ENCODE data around the gene GIN1. TPM values are rescaled to one million over a fixed set of nuclear protein-coding genes. Genes with fewer than 3 reads are reported as not detected.
"Not testable (repeated sequence)": the region's sequence is repeated elsewhere in the genome, so short reads cannot be mapped to it uniquely, and the experiment has no call there.

GIN1 gene
- polyA plus RNA-seq, 3 donors = 13.7 to 18.1 (median 14.9) TPM

DNA sequence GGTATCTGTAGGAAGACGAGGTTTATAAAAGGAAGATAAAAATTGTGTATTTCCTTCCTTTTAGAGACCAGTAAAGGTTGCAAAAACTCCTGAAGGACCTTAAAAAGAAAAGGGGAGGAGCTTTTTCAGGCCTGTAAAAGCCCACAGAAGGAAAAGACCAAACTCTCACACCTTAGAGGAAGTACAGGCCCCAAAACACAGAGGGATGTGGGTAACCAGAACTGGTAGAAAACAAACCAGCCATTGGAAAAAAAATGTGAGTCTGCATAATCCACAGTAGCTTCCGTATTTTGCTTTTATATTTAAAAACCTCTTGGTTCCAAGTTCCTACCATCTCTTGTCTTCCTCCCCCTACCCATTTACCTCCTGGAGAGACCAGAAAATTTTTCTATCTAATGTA lies 8.5 kb downstream of the GIN1 start:
- DNase-seq (ENCODE audit: low read depth in 3 of 3, low spot score in 2 of 3) = no peak

DNA sequence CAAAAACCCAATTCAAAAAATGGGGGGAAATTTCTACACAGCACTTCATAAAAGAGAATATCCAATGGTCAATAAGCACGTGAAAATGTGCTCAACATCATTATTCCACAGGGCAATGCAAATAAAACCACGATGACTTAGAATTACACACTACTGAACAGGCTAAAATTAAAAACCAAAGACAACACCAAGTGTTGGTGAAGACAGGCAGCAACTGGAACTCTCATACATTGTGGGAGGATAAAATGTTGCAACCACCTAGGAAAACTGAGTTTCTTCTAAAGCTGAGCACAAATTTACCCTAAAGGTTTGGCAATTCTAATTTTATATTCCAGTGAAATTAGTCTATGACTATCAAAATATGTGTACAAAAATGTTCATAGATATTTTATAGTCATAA lies 9.5 kb downstream of the GIN1 start:
- DNase-seq (ENCODE audit: low read depth in 3 of 3, low spot score in 2 of 3) = no peak

DNA sequence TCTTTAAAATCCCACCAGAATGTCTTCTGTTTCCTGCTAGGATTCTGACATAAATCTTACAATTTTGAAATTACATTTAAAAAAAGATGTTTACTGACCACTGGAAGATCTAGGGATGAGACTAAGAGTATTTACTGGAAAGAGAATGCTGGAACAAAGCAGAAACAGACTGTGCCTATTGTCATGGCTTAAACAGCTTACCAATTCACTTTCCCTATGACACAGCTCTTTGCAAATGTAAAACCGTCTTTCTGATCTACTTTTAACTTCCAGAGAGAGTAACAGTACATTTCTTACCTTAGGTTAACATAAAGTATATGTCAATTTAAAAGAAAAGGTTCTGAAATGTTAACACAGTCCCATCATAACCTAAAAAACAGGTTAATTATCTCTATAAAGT lies 10.7 kb downstream of the GIN1 start:
- no peak for DNase-seq (ENCODE audit: low read depth in 3 of 3, low spot score in 2 of 3)

DNA sequence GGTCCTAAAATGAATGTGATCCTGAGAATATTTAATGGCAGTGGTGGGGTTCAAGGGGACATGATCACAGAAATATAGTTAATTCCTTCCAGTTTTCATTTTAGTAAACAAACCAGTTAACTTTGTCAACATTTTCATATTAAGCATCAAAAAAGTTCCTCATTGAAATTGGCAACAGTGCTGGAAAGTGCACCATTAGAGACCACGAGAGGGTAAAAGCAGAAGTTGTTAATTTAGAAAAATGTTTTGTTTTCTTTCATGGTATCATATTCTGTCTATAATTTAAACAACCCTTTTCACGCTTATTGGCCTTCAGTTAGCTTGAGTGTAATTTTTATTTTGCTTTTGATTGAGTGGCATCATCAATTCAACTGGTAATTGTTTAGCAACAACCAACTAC lies 11.9 kb downstream of the GIN1 start:
- no peak for DNase-seq (ENCODE audit: low read depth in 3 of 3, low spot score in 2 of 3)

DNA sequence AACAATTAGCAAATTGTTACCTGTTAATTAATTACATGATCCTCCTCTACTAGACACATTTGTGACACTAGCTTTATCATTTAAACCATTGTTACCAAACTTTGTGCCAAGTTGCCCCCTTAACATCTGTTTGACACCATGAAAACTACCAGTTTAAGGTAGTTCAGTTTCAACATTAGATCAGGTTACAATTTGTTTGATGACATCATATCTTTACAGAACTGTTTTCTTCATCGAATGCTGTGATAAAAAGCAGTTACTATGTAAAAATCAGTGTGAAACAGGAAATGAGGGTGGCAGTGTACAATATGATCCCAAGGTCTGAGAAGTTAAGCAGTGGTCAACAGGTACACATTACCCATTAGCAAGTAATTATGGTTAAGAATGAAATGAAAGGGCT lies 17.7 kb downstream of the GIN1 start:
- no peak for DNase-seq (ENCODE audit: low read depth in 3 of 3, low spot score in 2 of 3)

DNA sequence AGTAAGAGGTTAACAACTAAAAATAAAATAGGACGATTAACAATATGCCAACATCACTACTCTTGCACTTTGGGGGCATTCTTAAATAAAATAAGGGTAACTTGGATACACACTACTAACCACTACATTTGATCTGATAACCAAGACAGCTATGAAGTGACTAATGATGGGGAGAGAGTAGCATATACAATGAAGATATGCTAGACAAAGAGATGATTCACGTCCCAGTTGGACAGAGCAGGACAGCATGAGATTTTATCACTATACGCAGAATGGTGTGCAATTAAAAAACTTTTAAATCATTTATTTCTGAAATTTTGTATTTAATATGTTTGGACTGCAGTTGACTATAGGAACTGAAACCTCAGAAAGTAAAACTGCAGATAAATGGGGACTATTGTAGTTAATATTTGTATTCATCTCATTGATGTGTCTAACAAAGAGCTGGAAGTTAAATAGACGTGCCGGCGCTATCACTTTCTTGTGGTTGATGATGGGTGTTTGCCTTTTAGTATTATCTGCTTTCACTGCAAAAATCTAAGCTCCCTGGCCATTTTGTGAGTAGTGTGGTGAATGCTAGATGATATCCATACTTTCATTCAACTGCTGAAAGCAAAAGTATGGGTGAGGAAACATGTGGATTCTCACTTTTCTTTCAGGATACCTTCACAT lies 18.7 kb downstream of the GIN1 start:
- DNase-seq (ENCODE audit: low read depth in 3 of 3, low spot score in 2 of 3) = no peak

DNA sequence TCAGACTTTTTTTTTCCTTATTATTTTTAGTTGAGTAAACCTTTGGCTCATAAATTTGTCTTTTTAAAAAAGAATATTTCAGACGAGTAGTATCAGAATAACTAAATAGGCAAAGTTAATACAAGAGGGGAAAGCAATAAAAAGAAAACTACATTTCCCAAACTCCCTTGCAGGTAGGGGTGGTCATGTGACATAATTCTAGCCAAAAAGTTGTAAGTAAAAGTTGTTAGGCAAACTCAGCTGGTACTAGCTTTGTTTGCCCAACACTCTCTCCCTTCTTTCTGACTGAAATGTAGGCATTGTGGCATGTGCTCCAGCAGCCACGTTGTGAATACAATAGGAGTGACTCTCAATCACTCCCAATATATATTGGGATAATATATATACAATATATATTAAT lies 20.9 kb downstream of the GIN1 start:
- no peak for DNase-seq (ENCODE audit: low read depth in 3 of 3, low spot score in 2 of 3)

DNA sequence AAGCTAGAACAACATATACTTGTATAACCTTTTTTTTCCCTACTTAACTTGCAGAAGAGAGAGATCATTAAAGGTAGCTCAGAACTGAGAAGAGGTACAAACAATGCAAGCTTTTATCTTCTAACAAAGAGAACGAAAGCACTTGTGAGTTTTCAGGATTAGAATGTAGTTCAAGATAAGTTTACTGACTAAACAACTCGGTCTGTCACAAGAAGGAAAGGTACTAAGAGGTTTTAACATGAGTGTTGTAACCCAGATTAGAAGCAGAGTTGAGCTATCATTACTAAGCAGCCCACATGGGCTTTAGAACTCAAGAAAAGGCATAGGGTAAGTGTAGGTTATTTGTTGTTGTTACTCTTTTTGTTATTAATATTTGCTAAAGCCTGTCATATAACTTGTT lies 25.2 kb downstream of the GIN1 start:
- no peak for DNase-seq (ENCODE audit: low read depth in 3 of 3, low spot score in 2 of 3)

DNA sequence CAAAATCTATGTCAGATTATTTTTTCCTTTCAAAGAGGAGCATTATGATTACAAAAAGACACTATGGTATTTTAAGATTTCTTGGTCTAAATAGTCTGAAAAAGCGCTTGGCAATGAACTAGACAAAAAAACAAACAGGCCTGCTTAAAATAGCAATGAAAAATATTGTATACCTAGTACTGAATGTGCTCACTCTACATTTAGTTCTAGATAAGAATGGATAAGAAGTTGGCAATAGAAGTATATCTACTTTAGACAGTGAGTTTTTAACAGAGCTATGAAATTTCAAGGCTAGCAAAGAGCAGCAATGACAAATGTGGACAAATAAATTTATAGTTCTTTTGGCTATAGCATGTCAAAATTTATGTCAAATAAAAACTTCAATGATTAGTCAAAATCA lies 26.2 kb downstream of the GIN1 start:
- DNase-seq (ENCODE audit: low read depth in 3 of 3, low spot score in 2 of 3) = no peak

DNA sequence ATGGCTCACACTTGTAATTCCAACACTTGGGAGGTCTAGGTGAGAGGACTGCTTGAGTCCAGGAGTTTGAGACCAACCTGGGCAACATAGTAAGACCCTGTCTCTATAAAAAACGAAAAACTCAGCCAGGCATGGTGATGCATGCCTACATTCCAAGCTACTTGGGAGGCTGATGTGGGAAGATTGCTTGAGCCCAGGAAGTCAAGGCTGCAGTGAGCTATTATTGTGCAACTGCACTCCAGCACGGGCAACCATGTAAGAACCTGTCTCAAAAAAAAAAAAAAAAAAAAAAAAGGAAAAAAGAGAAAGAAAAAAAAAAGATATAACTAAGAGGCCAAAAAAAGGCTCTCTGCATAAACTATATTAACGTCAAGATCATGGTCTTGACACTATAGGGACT lies 27.3 kb downstream of the GIN1 start:
- DNase-seq (ENCODE audit: low read depth in 3 of 3, low spot score in 2 of 3) = no peak

DNA sequence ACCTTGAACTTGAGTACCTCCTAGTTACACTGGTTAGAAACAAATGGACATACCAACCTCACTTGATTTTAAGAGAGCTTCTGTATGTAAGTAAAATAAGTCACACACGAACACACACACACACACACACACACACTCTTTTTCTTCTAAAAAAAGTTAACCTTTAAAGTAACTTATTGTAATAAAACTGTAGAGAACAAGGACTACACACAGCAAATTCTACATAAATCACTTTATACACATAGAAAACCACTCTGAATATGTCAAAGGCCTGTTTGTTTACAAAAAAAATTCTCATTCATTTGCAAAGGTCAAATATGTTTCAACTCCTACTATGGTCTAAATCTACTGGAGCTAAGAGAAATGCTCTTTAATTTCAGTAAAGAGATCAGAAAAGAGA lies 29.1 kb downstream of the GIN1 start:
- no peak for DNase-seq (ENCODE audit: low read depth in 3 of 3, low spot score in 2 of 3)

DNA sequence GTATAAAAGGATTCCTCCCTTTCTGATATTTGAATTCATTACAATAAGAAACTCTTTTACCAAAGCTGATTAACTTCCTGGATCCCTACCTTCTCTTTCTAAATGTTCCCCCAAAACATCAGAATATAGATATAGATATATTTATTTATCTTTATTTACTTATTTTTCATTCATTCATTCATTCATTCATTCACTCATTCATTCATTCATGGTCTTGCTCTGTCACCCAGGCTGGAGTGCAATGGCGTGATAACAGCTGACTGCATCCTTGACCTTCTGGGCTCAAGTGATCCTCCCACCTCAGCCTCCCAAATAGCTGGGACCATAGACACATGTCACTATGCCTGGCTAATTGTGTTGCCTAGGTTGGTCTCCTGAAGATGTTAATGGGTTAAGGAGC lies 30.7 kb downstream of the GIN1 start:
- no peak for DNase-seq (ENCODE audit: low read depth in 3 of 3, low spot score in 2 of 3)

DNA sequence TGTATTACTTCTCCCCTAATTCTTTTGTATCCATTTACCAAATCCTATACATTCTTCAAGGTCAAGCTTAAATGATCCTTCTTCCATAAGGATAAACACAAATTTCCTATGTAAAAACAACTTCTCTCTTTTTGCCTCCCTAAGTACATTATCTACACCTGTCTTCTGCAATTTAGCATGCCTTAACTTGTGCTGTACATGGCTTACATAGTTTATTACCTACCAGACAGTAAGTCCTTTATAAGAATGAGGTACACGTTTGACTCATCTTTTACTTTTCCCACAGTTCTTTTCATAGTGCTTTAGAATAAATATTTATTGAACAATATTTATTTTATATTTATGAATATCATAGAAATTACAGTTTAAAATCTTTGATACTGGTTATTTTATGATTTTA lies 33.4 kb downstream of the GIN1 start:
- no peak for DNase-seq (ENCODE audit: low read depth in 3 of 3, low spot score in 2 of 3)

DNA sequence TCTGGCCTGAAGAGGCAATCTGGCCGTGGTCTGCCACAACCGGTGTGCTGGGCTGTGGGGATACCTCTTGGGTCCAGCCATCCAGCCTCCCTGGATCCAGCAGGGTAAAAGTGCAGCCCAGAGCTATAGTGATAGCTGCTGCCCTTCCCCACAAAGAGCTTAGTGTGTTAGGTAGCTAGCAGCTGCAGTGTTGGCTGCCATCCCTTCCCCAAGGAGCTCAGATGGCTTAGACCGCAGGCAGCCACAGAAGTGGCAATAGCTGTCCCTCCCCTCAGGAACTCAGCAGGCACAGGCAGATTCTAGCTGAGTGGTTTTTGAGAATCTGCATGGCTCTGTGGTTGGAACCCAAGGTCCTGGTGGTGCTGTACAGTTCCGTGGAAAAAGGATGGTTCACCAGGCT lies 40.1 kb downstream of the GIN1 start:
- no peak for DNase-seq (ENCODE audit: low read depth in 3 of 3, low spot score in 2 of 3)

DNA sequence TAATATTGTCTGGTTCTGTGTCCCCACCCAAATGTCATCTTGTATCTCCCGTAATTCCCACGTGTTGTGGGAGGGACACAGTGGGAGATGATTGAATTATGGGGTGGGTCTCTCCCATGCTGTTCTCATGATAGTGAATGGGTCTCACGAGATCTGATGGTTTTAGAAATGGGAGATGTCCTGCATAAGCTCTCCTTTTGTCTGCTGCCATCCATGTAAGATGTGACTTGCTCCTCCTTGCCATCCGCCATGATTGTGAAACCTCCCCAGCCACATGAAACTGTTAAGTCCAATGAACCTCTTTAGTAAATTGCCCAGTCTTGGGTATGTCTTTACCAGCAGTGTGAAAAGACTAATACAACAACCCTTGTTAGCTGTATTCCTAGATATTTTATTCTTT lies 44.5 kb downstream of the GIN1 start:
- no peak for DNase-seq (ENCODE audit: low read depth in 3 of 3, low spot score in 2 of 3)

DNA sequence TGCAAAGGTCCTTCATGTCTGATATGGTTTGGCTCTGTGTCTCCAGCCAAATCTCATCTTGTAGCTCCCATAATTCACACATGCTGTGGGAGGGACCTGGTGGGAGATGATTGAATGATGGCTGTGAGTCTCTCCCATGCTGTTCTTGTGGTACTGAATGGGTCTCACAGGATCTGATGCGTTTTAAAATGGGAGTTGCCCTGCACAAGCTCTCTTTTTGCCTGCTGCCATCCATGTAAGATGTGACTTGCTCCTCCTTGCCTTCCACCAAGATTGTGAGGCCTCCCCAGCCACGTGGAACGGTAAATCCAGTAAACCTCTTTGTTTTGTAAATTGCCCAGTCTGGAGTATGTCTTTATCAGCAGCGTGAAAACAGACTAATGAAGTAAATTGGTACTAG lies 46.4 kb downstream of the GIN1 start:
- DNase-seq (ENCODE audit: low read depth in 3 of 3, low spot score in 2 of 3) = not testable (repeated sequence)

DNA sequence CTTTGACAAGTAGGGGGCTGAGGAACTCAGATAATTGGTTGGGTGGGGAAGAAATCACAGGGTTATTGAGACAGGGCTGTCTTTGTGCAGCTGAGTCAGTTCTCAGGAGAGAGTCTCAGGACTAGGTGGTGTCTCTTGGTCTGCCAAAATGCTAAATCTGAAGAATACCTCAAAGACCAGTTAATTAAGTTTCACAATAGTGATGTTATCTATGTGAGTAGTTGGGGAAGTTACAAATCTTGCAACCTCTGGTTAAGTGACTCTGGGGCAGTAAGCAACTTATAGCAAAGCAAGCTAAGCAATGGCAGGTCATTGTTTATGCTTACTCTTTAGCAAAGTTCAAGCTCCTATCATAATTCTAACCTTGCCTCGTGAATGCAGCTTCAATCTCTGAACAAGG lies 53.6 kb downstream of the GIN1 start:
- no peak for DNase-seq (ENCODE audit: low read depth in 3 of 3, low spot score in 2 of 3)

DNA sequence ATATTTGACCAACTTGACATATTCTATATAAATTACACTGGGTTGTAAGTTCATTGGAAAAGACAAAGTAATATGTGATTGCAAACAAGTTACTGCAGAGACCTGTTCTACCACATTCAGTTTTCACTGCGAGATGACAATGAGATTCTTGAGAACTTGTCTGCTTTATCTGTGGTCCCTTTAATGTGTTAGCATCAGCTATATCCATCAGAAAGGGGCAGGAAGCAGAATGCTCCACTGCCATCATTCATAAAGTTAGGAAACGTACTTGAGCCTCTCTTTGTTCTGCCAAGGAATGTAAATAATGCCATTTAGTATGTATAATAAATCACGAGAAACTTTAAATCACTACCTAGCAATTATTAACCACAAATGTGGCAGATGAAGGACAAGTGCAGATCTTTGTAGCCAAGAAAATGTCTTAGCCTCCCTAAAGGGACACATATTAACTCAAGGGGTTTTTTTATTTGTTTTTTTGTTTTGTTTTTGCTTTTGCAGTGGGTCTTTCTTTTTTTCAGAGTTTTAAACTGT lies 59.4 kb downstream of the GIN1 start:
- DNase-seq (ENCODE audit: low read depth in 3 of 3, low spot score in 2 of 3) = peak in 1 of 3 donors; percentile 8

DNA sequence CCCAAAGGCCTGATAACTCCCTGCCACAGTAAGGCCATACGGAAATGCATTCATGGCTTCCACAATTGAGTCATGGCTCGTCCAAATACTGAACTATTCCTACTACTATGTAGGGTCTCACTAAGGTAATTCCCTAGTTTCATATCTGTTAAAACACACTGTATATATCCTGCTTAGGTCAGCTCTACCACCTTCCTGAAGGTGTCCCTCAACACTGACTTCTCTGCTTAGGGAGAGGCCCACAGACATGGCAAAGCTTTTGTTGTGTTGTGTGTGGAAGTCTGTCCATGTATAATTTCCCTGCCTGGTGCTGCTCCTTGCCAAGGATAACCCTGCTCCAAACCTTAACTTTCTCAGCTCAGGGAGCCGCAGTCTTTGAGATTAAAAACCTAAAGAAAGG lies 60.4 kb downstream of the GIN1 start:
- DNase-seq (ENCODE audit: low read depth in 3 of 3, low spot score in 2 of 3) = no peak

DNA sequence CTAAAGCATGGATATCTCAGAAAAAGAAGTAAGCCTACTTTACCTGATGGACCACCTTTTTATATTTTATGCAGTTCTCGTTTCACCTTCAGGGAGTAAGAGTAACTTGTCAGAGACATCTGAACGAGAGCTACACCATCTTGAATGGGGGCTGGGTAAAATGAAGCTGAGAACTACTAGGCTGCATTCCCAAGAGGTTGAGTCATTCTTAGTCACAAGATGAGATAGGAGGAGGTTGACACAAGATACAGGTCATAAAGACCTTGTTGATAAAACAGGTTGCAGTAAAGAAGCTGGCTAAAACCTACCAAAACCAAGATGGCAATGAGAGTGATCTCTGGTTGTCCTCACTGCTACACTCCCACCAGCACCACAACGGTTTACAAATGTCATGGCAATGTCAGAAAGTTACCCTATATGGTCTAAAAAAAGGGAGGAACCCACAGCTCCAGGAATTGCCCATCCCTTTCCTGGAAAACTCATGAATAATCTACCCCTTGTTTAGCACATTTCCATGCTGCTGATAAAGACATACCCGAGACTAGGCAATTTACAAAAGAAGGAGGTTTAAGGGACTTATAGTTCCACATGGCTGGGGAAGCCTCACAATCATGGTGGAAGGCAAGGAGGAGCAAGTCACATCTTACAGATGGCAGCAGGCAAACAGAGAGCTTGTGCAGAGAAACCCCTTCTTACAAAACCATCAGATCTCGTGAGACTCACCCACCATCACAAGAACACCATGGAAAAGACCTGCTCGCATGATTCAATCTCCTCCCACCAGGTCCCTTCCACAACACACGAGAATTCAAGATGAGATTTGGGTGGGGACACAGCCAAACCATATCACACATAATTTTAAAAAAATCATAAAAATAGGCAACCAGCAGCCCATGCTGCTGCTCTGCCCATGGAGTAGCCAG lies 62.5 kb downstream of the GIN1 start:
- no peak for DNase-seq (ENCODE audit: low read depth in 3 of 3, low spot score in 2 of 3)

DNA sequence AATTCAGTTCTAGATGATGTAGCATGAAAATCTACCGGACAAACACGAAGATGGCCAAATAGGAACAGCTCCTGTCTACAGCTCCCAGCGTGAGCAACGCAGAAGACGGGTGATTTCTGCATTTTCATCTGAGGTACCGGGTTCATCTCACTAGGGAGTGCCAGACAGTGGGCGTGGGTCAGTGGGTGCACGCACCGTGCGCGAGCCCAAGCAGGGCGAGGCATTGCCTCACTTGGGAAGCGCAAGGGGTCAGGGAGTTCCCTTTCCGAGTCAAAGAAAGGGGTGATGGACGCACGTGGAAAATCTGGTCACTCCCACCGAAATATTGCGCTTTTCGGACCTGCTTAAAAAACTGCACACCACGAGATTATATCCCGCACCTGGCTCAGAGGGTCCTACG lies 73.2 kb downstream of the GIN1 start:
- DNase-seq (ENCODE audit: low read depth in 3 of 3, low spot score in 2 of 3) = not testable (repeated sequence)

DNA sequence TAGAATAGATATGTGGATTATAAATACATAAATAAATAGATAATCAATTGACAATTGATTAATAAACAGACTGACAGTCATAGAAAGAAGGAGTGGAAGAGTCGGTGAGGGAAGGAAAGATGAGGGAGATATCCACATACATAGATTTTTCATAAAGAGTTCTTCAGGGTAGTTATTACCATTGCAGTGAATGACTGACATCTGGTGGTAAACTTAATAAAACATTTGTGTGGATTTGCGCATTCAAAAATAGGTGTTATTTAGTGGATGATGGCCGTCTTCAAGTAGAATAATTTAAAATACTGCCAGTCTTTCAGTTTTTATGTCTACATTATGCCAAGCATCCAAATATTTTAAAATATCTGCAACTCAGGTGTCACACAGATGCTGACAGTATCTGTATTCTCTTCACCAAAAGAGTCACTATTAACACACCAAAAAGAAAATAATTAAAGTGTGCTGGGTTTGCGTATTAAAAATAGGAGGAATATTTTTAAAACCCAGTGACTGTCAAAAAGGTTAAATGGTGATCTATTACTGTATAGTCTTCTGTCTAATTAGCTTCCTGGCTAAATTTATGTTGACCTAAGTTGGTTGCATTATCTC lies 78.8 kb downstream of the GIN1 start:
- DNase-seq (ENCODE audit: low read depth in 3 of 3, low spot score in 2 of 3) = peak in 1 of 3 donors; percentile 13

Data from right renal cortex interstitium (tissue), 3 donors.